Liver (tissue), 3 donors: ENCODE data around the gene ARHGAP5.
A peak's percentile ranks its signal among the peaks of the same experiment; 100 is the strongest.

Experiments
- EGR1 ChIP-seq, 2 donors: IDR thresholded peaks; 2 replicates each; pipeline ENCODE4 v1.6.1; 2016 to 2018; ENCODE audit warnings: antibody characterized with exemption in 2 of 2, low read depth in 2 of 2
- FOXA1 ChIP-seq: IDR thresholded peaks from 2 replicates; pipeline ENCODE4 v1.6.1; 2016; ENCODE audit warnings: antibody characterized with exemption
- GABPA ChIP-seq, 2 donors: IDR thresholded peaks in 1 of 2; conservative IDR thresholded peaks in 1 of 2; 2 replicates each; pipeline ENCODE4 v1.6.1; 2016; ENCODE audit warnings: antibody characterized with exemption in 2 of 2, mild to moderate bottlenecking in 1 of 2, moderate library complexity in 1 of 2
- JUND ChIP-seq, 2 donors: IDR thresholded peaks; 2 replicates each; pipeline ENCODE4 v1.6.1; 2016; ENCODE audit warnings: antibody characterized with exemption in 2 of 2
- RAD21 ChIP-seq, 2 donors: IDR thresholded peaks; 2 replicates each; pipeline ENCODE4 v1.6.1; 2016; ENCODE audit warnings: antibody characterized with exemption in 2 of 2, mild to moderate bottlenecking in 2 of 2
- SP1 ChIP-seq: IDR thresholded peaks from 2 replicates; pipeline ENCODE4 v1.6.1; 2018; ENCODE audit warnings: antibody characterized with exemption, mild to moderate bottlenecking
- TAF1 ChIP-seq: conservative IDR thresholded peaks from 2 replicates; pipeline ENCODE4 v1.6.1; 2016; ENCODE audit warnings: antibody characterized with exemption, mild to moderate bottlenecking
- YY1 ChIP-seq: IDR thresholded peaks from 2 replicates; pipeline ENCODE4 v1.6.1; 2016; ENCODE audit warnings: antibody characterized with exemption, mild to moderate bottlenecking
- TF ChIP-seq, protein P1 (sequence below): fragments of 150-350 bp; IDR thresholded peaks from 2 replicates; pipeline ENCODE4 v1.5.1; 2017; ENCODE audit warnings: improper control_type of control experiment, low read depth, low read length; ENCODE audit not compliant: missing input control
- TF ChIP-seq, protein P2 (sequence below): IDR thresholded peaks from 2 replicates; pipeline ENCODE4 v1.6.1; 2016; ENCODE audit warnings: antibody characterized with exemption, mild to moderate bottlenecking
- donor health status: healthy.
- donor health status: healthy.

GRCh38 chr14:32077081-32078022 is at the start of gene ARHGAP5:
- TF ChIP-seq RAD21 (IDR thresholded peaks at IDR 0.05) (no peak), EGR1 (IDR thresholded peaks at IDR 0.05; ENCODE audit: low read depth in 2 of 2) (no peak), TAF1 (no peak), YY1 (peak; percentile 66), FOXA1 (no peak), JUND (IDR thresholded peaks at IDR 0.05) (no peak), GABPA (IDR thresholded peaks at IDR 0.05 in 1 of 2, conservative IDR thresholded peaks at IDR 0.05 in 1 of 2) (no peak), SP1 (no peak)
- TF ChIP-seq, protein P1, sequence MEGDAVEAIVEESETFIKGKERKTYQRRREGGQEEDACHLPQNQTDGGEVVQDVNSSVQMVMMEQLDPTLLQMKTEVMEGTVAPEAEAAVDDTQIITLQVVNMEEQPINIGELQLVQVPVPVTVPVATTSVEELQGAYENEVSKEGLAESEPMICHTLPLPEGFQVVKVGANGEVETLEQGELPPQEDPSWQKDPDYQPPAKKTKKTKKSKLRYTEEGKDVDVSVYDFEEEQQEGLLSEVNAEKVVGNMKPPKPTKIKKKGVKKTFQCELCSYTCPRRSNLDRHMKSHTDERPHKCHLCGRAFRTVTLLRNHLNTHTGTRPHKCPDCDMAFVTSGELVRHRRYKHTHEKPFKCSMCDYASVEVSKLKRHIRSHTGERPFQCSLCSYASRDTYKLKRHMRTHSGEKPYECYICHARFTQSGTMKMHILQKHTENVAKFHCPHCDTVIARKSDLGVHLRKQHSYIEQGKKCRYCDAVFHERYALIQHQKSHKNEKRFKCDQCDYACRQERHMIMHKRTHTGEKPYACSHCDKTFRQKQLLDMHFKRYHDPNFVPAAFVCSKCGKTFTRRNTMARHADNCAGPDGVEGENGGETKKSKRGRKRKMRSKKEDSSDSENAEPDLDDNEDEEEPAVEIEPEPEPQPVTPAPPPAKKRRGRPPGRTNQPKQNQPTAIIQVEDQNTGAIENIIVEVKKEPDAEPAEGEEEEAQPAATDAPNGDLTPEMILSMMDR = no peak
- TF ChIP-seq, protein P2, sequence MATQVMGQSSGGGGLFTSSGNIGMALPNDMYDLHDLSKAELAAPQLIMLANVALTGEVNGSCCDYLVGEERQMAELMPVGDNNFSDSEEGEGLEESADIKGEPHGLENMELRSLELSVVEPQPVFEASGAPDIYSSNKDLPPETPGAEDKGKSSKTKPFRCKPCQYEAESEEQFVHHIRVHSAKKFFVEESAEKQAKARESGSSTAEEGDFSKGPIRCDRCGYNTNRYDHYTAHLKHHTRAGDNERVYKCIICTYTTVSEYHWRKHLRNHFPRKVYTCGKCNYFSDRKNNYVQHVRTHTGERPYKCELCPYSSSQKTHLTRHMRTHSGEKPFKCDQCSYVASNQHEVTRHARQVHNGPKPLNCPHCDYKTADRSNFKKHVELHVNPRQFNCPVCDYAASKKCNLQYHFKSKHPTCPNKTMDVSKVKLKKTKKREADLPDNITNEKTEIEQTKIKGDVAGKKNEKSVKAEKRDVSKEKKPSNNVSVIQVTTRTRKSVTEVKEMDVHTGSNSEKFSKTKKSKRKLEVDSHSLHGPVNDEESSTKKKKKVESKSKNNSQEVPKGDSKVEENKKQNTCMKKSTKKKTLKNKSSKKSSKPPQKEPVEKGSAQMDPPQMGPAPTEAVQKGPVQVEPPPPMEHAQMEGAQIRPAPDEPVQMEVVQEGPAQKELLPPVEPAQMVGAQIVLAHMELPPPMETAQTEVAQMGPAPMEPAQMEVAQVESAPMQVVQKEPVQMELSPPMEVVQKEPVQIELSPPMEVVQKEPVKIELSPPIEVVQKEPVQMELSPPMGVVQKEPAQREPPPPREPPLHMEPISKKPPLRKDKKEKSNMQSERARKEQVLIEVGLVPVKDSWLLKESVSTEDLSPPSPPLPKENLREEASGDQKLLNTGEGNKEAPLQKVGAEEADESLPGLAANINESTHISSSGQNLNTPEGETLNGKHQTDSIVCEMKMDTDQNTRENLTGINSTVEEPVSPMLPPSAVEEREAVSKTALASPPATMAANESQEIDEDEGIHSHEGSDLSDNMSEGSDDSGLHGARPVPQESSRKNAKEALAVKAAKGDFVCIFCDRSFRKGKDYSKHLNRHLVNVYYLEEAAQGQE = no peak
